GM23338 (cell line): ENCODE measurements around the gene CSPG4.

ENCODE experiments used
- EZH2phosphoT487 ChIP-seq: fragments of 200-600 bp; sonication (generic); IDR thresholded peaks from one replicate; pipeline ENCODE4 v1.8.1; 2018; ENCODE audit warnings: antibody characterized with exemption; ENCODE audit not compliant: unreplicated experiment
- ZNF462 ChIP-seq: fragments of 250-450 bp; sonication (Bioruptor Pico); IDR thresholded peaks from 2 replicates; pipeline ENCODE4 v1.5.0; 2020; ENCODE audit warnings: mild to moderate bottlenecking, moderate library complexity

- TF ChIP-seq ZNF462 (CRISPR knock-in tag) (no peak), EZH2phosphoT487 (no peak)
Observed at GRCh38 chr15:75731248-75732151, 18.9 kb upstream of the CSPG4 start.
